HG03571 (cell line): ENCODE data around the gene STX17.
"Not testable (repeated sequence)": the region's sequence is repeated elsewhere in the genome, so short reads cannot be mapped to it uniquely, and the experiment has no call there.

Experiments
- ATAC-seq: cut with Tn5 transposase; IDR thresholded peaks from one replicate; pipeline ENCODE4 v1.9.1; 2021; ENCODE audit not compliant: unreplicated experiment

The STX17 gene

DNA sequence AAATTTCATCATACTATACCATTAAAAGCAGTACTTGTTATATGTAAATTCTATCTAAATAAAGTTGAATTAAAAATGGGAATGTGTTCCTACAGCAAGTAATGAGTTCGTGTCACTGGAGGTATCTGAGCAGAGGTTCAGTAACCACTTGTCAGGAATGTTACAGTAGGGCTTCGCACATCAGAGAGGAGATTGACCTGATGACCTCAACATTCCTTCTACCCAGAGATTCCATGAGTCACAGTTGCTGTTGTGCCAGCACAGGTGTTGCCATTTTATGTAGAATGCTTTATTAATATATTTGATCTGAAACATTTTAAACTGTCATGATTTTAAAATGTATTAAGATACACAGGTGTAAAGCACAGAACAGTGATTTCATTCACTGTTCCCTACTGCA, 60.3 kb downstream of the STX17 start:
- no peak for ATAC-seq

DNA sequence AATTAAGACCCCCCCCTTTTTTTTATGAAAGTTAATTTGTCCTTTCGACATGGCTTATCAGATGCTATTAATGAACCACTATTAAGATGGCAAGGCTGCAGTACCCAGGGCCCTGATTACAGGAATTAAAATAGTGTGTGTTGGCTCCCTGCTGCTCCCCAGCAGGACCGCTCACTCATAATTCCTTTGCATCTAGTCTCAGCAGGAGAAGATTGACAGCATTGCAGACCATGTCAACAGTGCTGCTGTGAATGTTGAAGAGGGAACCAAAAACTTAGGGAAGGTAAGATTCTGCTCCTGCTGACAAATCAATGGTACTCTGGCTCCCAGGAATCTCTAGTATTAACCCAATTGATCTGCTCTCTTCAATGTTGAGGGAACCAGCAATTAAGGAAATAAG, 61.0 kb downstream of the STX17 start:
- ATAC-seq: no peak

DNA sequence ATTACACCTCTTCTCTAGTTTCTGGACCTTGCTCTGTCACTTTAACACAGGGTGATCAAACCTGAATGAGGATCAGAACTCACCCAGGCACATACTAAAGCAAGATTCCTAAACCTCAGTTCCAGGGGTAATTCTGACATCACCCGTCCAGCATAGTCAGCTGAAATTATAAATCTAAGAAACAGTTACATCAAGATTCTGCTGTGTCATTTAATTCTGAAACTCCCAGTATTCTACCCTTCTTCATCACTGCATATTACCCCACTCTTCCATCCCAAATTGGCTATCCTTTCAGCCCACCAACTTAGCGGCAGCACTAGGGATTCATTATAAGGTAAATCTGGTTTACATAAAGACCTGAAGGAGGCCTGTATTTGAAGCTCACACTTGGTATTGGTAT, 64.0 kb downstream of the STX17 start:
- ATAC-seq: no peak

DNA sequence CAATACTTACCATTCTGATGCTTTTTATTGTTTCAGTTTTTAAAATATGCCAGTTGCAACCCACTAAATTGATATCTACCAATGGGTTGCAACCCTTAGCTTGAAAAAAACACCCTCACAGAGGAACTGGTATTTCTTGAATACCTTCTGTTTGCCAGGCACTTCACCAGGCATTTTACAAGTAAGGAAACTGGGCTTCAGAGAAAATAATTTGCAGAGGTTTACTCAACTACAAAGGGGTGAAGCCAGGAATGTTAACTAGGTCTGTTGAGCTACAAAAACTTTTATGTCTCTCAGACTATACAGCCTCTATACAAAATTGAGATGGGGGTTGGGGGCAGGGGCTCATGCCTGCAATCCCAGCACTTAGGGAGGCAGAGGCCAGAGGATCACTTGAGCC, 65.0 kb downstream of the STX17 start:
- no peak for ATAC-seq

DNA sequence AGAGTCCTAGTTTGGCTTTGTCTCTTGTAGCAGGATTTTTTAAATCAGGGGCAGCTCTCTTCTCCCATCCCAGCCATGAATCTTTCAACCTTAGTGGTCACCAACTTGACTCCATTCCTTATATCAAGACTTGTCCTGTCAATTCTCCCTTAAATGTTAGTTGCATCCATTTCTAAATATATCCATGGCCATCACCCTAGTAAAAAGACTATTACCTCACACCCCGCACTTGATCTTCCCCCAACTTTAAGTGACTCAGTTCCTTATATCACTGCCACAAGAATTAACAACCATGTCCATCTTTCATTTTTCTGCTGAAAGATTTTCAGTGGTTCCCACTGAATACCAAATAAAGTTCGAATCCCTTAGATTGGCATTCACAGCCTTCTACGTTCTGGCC, 67.0 kb downstream of the STX17 start:
- ATAC-seq: no peak

GRCh38 chr9:99977033-99977792, 70.8 kb downstream of the STX17 start:
- ATAC-seq: no peak

GRCh38 chr9:99978221-99978620, 71.8 kb downstream of the STX17 start:
- ATAC-seq: no peak

- no peak for ATAC-seq
Measured at GRCh38 chr9:99980598-99980997, 74.1 kb downstream of the STX17 start.

- ATAC-seq: no peak
Measured at GRCh38 chr9:99986642-99987041, 80.2 kb downstream of the STX17 start.

DNA sequence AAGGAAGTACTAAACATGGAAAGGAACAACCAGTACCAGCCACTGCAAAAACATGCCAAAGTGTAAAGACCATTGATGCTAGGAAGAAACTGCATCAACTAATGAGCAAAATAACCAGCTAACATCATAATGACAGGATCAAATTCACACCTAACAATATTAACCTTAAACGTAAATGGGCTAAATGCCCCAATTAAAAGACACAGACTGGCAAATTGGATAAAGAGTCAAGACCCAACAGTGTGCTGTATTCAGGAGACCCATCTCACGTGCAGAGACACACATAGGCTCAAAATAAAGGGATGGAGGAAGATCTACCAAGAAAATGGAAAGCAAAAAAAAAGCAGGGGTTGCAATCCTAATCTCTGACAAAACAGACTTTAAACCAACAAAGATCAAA, 84.1 kb downstream of the STX17 start:
- not testable (repeated sequence) for ATAC-seq

DNA sequence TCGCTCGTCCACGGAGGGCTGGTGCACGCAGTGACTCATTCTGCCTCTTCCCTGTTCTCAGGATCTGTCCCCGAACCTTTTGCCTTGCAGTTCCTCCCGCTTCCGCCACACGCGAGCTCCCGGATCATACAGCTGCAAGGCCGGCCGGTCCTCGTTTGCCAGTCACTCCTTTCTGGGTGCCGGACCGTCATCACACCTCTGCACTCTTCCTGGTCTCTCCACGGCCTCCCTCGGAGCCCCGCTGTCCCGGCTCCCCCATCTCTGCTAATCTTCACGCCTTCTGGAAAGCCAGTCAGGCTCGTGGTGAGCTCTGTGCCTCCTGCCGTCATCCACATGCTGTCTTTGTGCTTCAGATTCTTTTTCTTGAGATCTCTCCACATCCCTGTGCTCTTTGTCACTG, 91.8 kb downstream of the STX17 start:
- ATAC-seq: no peak

DNA sequence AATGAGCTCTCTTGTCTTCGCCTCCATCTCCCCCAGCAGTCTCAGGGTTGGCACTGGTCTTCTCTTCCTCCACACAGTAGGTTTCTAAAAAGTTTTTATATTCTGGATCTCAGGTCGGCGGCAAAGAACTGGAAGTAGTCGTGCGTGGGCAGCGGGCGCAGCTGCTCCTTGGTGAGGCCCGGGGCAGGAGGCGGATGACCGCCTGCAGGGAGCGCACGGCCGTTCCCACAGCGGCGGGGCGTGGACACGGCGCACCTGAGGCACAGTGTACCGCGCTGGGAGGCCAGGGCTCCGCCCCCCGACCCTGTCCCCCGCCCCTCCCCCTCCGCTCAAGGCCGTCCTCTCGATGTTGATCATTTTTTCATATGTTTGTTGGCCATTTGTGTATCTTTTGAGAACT, 92.4 kb downstream of the STX17 start:
- ATAC-seq: no peak

DNA sequence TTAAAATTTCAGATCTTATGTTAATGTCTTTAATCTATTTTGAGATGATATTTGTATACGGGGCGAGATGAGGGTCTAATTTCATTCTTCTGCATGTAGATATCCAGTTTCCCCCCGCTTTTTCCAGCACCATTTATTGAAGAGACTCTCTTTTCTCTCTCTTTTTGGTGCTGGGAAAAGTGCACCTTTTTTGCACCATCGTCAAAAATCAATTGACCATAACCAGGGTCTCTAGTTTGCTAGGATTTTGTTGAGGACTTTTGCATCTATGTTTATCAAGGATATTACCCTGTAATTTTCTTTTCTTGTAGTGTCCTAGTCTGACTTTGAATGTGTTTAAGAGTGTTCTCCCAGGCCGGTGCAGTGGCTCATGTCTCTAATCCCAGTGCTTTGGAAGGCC, 93.3 kb downstream of the STX17 start:
- ATAC-seq: no peak

GRCh38 chr9:100011062-100011681, 104.7 kb downstream of the STX17 start:
- ATAC-seq: no peak

GRCh38 chr9:100012279-100012678, 105.8 kb downstream of the STX17 start:
- no peak for ATAC-seq

DNA sequence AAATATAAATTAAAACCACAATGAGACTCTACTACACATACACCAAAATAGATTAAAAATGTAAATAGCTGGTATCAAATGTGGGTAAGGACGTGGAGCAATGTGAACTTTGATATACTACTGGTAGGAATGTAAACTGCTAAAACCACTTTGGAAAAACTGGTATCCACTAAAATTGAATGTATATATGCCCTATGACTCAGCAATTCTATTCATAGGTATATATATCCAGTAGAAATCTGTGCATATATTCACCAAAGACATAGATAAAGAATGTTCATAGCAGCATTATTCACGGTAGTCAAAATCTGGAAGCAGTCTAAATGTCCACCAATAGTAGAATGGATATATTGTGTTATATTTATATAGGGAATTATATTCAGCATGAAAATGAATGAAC, 107.1 kb downstream of the STX17 start:
- no peak for ATAC-seq

- ATAC-seq: no peak
Measured at GRCh38 chr9:100014846-100015245, 108.4 kb downstream of the STX17 start.

DNA sequence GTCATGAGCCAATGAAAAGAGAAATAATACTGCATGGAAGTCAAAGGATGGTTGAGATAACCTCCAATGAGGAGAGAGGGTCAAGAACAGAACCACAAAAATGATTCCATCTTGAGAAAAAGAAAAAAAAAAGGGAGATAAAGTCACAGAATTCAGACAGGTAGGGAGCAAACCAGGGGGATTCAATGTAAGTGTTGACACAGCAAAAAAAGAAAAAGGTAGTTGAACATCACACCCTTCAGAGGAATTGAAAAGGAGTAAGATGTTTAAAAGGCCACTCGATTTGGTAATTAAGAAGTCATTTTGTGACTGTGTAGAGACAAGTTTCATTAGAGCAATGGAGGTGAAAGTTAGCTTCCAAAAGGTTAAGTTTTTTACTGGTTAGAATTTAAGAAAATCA, 113.1 kb downstream of the STX17 start:
- ATAC-seq: no peak
